OCI-LY3 (cell line): ENCODE results near the gene SCUBE2.

ENCODE experiments used
- CTCF ChIP-seq: fragments of 200-600, 300-600 bp; sonication (generic); IDR thresholded peaks from 2 replicates; pipeline ENCODE4 v1.5.1; 2014; ENCODE audit warnings: antibody characterized with exemption, low read length, low read depth
- EZH2phosphoT487 ChIP-seq: fragments of 200-600 bp; shearing (Covaris generic); IDR thresholded peaks from 2 replicates; pipeline ENCODE4 v1.6.1; 2018; ENCODE audit warnings: antibody characterized with exemption, mixed run types, low read depth

- TF ChIP-seq CTCF: no peak
- no peak for TF ChIP-seq EZH2phosphoT487
Measured at GRCh38 chr11:9017773-9018172, 73.6 kb downstream of the SCUBE2 start.
